ENCODE data around the gene SURF4. TPM values are rescaled to one million over a fixed set of nuclear protein-coding genes. Genes with fewer than 3 reads are reported as not detected.

SURF4 gene
- total and polyA plus RNA-seq, 2 donors from 2014 or later, result 121 to 138 TPM

GRCh38 chr9:133354766-133355165 is 21.1 kb downstream of the SURF4 start:
- intact Hi-C loops (cut with DNase I), result no loop called here
- Histone ChIP-seq H3K4me1 (ENCODE audit: control insufficient read depth in 2 of 3, insufficient read depth in 2 of 3, low read depth in 1 of 3, low read length in 3 of 3) (peaks cover 0 to 25% (median 4%) of the 10 kb centered on the region in 3 donors), H3K9me3 (ENCODE audit: control insufficient read depth in 2 of 3, insufficient read depth in 1 of 3, low read length in 3 of 3) (no peaks in the 10 kb centered on the region), H3K27ac (ENCODE audit: low read depth in 2 of 2, low read length in 2 of 2) (no peak overlapping the region), H3K4me3 (ENCODE audit: low read length in 3 of 3) (no peak overlapping the region), H3K9ac (ENCODE audit: low read length in 3 of 3) (no peak overlapping the region), H3K27me3 (ENCODE audit: control insufficient read depth, insufficient read depth, low read length) (no peaks in the 10 kb centered on the region), H3K36me3 (ENCODE audit: control insufficient read depth in 2 of 3, insufficient read depth in 3 of 3, low read length in 3 of 3) (peaks cover 8 to 30% (median 19%) of the 10 kb centered on the region in 3 donors)
- TF ChIP-seq, protein P1, sequence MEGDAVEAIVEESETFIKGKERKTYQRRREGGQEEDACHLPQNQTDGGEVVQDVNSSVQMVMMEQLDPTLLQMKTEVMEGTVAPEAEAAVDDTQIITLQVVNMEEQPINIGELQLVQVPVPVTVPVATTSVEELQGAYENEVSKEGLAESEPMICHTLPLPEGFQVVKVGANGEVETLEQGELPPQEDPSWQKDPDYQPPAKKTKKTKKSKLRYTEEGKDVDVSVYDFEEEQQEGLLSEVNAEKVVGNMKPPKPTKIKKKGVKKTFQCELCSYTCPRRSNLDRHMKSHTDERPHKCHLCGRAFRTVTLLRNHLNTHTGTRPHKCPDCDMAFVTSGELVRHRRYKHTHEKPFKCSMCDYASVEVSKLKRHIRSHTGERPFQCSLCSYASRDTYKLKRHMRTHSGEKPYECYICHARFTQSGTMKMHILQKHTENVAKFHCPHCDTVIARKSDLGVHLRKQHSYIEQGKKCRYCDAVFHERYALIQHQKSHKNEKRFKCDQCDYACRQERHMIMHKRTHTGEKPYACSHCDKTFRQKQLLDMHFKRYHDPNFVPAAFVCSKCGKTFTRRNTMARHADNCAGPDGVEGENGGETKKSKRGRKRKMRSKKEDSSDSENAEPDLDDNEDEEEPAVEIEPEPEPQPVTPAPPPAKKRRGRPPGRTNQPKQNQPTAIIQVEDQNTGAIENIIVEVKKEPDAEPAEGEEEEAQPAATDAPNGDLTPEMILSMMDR (IDR thresholded peaks at IDR 0.05; ENCODE audit: borderline replicate concordance, extremely low read depth, insufficient read depth), result no peak
- DNase-seq (peak in 1 of 5 donors; percentile 45), FAIRE-seq (no peak)

- peaks cover 10 to 35% (median 25%) of the 10 kb centered on the region in 3 donors for H3K36me3 ChIP-seq (ENCODE audit: control insufficient read depth in 2 of 3, insufficient read depth in 3 of 3, low read length in 3 of 3)
- H3K4me1 ChIP-seq (ENCODE audit: control insufficient read depth in 2 of 3, insufficient read depth in 2 of 3, low read depth in 1 of 3, low read length in 3 of 3), result peaks cover 4 to 31% (median 4%) of the 10 kb centered on the region in 3 donors
- TF ChIP-seq, protein P1 (IDR thresholded peaks at IDR 0.05; ENCODE audit: borderline replicate concordance, extremely low read depth, insufficient read depth), result no peak
- no peaks in the 10 kb centered on the region for H3K27me3 ChIP-seq (ENCODE audit: control insufficient read depth, insufficient read depth, low read length)
- H3K4me3 ChIP-seq (ENCODE audit: low read length in 3 of 3), result no peak overlapping the region
- H3K9me3 ChIP-seq (ENCODE audit: control insufficient read depth in 2 of 3, insufficient read depth in 1 of 3, low read length in 3 of 3), result no peaks in the 10 kb centered on the region
- DNase-seq, result peak in 1 of 5 donors; percentile 33
- no peak overlapping the region for H3K27ac ChIP-seq (ENCODE audit: low read depth in 2 of 2, low read length in 2 of 2)
- intact Hi-C loops (cut with DNase I), result no loop called here
- FAIRE-seq, result no peak
- no peak overlapping the region for H3K9ac ChIP-seq (ENCODE audit: low read length in 3 of 3)
Measured at GRCh38 chr9:133353548-133353947, 22.3 kb downstream of the SURF4 start.

- Histone ChIP-seq H3K4me3 (ENCODE audit: low read length in 3 of 3) (no peak overlapping the region), H3K9ac (ENCODE audit: low read length in 3 of 3) (no peak overlapping the region), H3K9me3 (ENCODE audit: control insufficient read depth in 2 of 3, insufficient read depth in 1 of 3, low read length in 3 of 3) (no peaks in the 10 kb centered on the region), H3K27ac (ENCODE audit: low read depth in 2 of 2, low read length in 2 of 2) (no peak overlapping the region), H3K36me3 (ENCODE audit: control insufficient read depth in 2 of 3, insufficient read depth in 3 of 3, low read length in 3 of 3) (peaks cover 10 to 35% (median 25%) of the 10 kb centered on the region in 3 donors), H3K4me1 (ENCODE audit: control insufficient read depth in 2 of 3, insufficient read depth in 2 of 3, low read depth in 1 of 3, low read length in 3 of 3) (peaks cover 4 to 27% (median 4%) of the 10 kb centered on the region in 3 donors), H3K27me3 (ENCODE audit: control insufficient read depth, insufficient read depth, low read length) (no peaks in the 10 kb centered on the region)
- FAIRE-seq, result no peak
- intact Hi-C loops (cut with DNase I), result no loop called here
- TF ChIP-seq, protein P1 (IDR thresholded peaks at IDR 0.05; ENCODE audit: borderline replicate concordance, extremely low read depth, insufficient read depth), result no peak
- DNase-seq, result peak in 1 of 5 donors; percentile 52
Measured at GRCh38 chr9:133352635-133353340, 23.1 kb downstream of the SURF4 start.
